ENCODE measurements around the gene RBM48.
"Not testable (repeated sequence)": the region's sequence is repeated elsewhere in the genome, so short reads cannot be mapped to it uniquely, and the experiment has no call there.

RBM48 gene

DNA sequence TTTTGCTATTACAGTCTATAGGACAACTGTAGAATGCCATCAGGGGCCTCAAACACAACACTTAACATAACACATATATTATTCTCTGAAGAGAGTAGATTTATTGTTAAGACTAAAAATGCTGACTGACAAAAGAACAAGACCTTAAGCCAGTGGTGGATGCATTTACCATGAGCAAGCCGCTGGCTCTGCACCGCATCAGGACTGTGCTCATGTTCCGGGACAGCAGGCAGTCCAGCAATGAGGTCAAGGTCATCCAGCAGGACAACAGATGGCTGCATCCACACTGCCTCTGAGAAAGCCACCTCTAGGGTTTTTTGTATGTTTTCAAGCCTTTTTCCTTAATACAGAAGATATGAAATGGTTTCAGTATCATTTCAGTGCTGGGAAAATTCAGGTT, 24.0 kb upstream of the RBM48 start:
- Histone ChIP-seq H3K9me3 (ENCODE audit: control insufficient read depth, low read length) (no peaks in the 10 kb centered on the region), H3K4me3 (ENCODE audit: extremely low read depth, insufficient read depth, low read length, poor library complexity, severe bottlenecking) (no peak overlapping the region), H3K4me1 (ENCODE audit: control insufficient read depth, insufficient read depth, low read length, poor library complexity, severe bottlenecking) (no peaks in the 10 kb centered on the region), H3K27ac (ENCODE audit: low read depth, low read length, severe bottlenecking) (no peak overlapping the region), H3K36me3 (ENCODE audit: control insufficient read depth, insufficient read depth, low read length) (peaks cover 25% of the 10 kb centered on the region)
- WGBS, 2 experiments (ENCODE audit: insufficient coverage in 2 of 2), result 83 to 94% methylated on average over 1 to 3 of the region's 3 CpGs

DNA sequence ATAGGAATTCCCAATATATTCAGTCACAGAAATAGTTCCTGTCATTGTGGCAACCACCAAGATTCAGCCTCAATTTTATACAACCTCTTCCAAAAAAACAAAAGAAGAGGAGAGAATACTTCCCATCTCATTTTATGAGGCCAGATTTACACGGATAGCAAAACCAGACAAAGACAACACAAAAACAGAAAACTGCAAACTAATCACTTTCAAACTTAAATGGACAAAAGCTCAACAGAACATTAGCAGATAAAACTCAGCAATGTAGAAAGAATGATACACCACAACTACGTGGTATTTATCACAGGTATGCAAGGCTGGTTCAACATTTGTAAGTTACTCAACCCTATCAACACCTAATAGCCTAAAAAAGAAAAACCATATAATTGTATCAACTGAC, 22.2 kb upstream of the RBM48 start:
- H3K36me3 ChIP-seq (ENCODE audit: control insufficient read depth, insufficient read depth, low read length), result peaks cover 14% of the 10 kb centered on the region
- no peaks in the 10 kb centered on the region for H3K9me3 ChIP-seq (ENCODE audit: control insufficient read depth, low read length)
- 83 to 100% methylated on average over 1 of the region's 2 CpGs for WGBS, 2 experiments (ENCODE audit: insufficient coverage in 2 of 2)
- no peaks in the 10 kb centered on the region for H3K4me1 ChIP-seq (ENCODE audit: control insufficient read depth, insufficient read depth, low read length, poor library complexity, severe bottlenecking)
- no peak overlapping the region for H3K27ac ChIP-seq (ENCODE audit: low read depth, low read length, severe bottlenecking)
- no peak overlapping the region for H3K4me3 ChIP-seq (ENCODE audit: extremely low read depth, insufficient read depth, low read length, poor library complexity, severe bottlenecking)

DNA sequence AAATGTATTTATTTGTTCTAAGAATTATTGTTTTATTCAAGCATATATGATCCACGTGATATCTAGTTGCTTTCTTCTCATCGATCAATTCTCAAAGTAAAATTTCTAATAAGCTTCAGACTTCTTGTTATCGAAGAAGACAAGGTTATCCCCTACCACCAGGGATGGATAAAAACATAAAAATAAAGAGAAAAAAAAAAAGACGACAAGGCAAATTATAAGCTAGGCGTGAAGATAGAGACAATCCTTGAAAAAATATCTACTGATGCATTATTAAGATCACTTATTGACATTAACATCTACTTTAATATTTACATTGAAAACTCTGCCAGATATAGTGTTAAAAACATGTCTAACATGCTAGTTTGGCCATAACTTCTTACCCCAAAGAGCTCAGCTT, 19.6 kb upstream of the RBM48 start:
- no peaks in the 10 kb centered on the region for H3K4me1 ChIP-seq (ENCODE audit: control insufficient read depth, insufficient read depth, low read length, poor library complexity, severe bottlenecking)
- H3K27ac ChIP-seq (ENCODE audit: low read depth, low read length, severe bottlenecking), result no peak overlapping the region
- H3K4me3 ChIP-seq (ENCODE audit: extremely low read depth, insufficient read depth, low read length, poor library complexity, severe bottlenecking), result no peak overlapping the region
- WGBS, 2 experiments (ENCODE audit: insufficient coverage in 2 of 2), result no CpG with 5 or more reads among the region's 5 CpGs
- peaks cover 17% of the 10 kb centered on the region for H3K36me3 ChIP-seq (ENCODE audit: control insufficient read depth, insufficient read depth, low read length)
- H3K9me3 ChIP-seq (ENCODE audit: control insufficient read depth, low read length), result no peaks in the 10 kb centered on the region

DNA sequence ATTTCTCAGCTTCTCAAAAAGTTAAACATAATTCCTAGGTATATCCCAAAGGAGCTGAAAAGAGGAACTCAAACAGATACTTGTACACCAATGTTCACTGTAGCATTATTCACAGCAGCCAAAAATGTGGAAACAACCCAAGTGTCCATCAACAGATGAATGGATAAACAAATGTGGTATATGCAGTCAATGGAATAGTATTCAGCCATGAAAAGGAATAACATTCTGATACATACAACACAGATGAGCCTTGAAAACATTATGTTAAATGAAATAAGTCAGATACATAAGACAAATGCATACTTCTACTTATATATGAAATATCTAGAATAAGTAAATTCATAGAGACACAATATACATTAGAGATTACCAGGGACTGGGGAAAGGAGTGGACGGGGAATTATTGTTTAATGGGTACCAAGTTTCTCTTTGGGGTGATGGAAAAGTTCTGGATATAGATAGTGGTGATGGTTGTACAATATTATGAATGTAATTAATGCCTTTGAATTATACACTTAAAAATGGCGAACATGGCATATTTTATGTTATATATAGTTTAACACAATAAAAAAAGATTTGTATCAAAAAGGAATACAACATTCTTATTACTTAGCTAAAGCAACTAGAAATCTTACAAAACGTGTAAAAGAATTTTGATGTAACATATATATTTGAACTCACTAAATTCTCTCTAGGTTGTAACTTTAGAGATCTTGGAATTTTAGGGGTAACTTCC, 15.3 kb upstream of the RBM48 start:
- no CpG with 5 or more reads among the region's 3 CpGs for WGBS, 2 experiments (ENCODE audit: insufficient coverage in 2 of 2)

DNA sequence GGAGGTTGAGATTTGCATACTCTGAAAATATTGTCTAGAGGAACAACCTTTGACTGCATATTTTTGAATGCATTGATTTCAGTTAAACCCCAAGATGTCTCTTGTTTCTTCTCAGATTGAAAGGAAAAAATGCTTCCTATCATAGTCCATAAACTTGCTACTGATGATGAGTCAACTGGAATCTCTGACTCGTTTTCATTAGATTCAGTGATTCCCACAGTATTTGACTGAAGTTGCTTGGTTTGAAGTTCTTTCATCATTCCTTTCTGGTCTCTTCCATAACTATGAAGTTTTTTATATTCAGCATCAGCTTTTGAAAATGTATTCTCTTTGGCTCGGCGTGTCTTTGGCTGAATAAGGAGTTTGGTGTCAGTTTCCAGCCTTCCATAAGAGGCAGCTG, 11.0 kb upstream of the RBM48 start:
- no peak overlapping the region for H3K27ac ChIP-seq (ENCODE audit: low read depth, low read length, severe bottlenecking)
- no peak overlapping the region for H3K4me3 ChIP-seq (ENCODE audit: extremely low read depth, insufficient read depth, low read length, poor library complexity, severe bottlenecking)
- no peaks in the 10 kb centered on the region for H3K4me1 ChIP-seq (ENCODE audit: control insufficient read depth, insufficient read depth, low read length, poor library complexity, severe bottlenecking)
- no peaks in the 10 kb centered on the region for H3K9me3 ChIP-seq (ENCODE audit: control insufficient read depth, low read length)
- WGBS, 2 experiments (ENCODE audit: insufficient coverage in 2 of 2), result 88 to 100% methylated on average over 1 of the region's 3 CpGs
- H3K36me3 ChIP-seq (ENCODE audit: control insufficient read depth, insufficient read depth, low read length), result peaks cover 14% of the 10 kb centered on the region

More for the DNA sequence above, 15.3 kb upstream of the RBM48 start:
- H3K9me3 ChIP-seq (ENCODE audit: control insufficient read depth, low read length), result no peaks in the 10 kb centered on the region
- peaks cover 14% of the 10 kb centered on the region for H3K36me3 ChIP-seq (ENCODE audit: control insufficient read depth, insufficient read depth, low read length)
- H3K27ac ChIP-seq (ENCODE audit: low read depth, low read length, severe bottlenecking), result no peak overlapping the region
- H3K4me1 ChIP-seq (ENCODE audit: control insufficient read depth, insufficient read depth, low read length, poor library complexity, severe bottlenecking), result no peaks in the 10 kb centered on the region
- no peak overlapping the region for H3K4me3 ChIP-seq (ENCODE audit: extremely low read depth, insufficient read depth, low read length, poor library complexity, severe bottlenecking)

DNA sequence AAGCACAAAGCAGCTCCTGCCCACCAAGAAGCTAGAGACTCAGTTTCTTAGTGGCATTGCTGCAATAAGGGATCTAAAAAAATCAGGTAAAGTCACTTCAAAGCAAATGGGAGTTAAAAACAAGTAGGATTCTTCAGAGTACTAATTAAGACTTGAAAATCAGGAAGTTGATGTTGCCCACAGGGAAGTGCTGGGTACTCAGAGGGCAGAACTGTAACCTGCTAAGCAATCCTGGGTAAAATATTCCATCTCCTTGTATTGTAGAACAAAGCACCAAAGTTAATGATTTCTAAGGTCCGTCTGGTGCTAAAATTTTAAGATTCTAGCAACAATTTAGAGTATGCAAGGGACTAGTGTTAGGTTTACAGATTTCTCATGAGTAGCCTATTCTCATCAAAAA, 8.6 kb upstream of the RBM48 start:
- H3K27ac ChIP-seq (ENCODE audit: low read depth, low read length, severe bottlenecking), result no peak overlapping the region
- no peaks in the 10 kb centered on the region for H3K9me3 ChIP-seq (ENCODE audit: control insufficient read depth, low read length)
- H3K36me3 ChIP-seq (ENCODE audit: control insufficient read depth, insufficient read depth, low read length), result peaks cover 6% of the 10 kb centered on the region
- no CpG with 5 or more reads among the region's 1 CpG for WGBS, 2 experiments (ENCODE audit: insufficient coverage in 2 of 2)
- no peaks in the 10 kb centered on the region for H3K4me1 ChIP-seq (ENCODE audit: control insufficient read depth, insufficient read depth, low read length, poor library complexity, severe bottlenecking)
- H3K4me3 ChIP-seq (ENCODE audit: extremely low read depth, insufficient read depth, low read length, poor library complexity, severe bottlenecking), result no peak overlapping the region

DNA sequence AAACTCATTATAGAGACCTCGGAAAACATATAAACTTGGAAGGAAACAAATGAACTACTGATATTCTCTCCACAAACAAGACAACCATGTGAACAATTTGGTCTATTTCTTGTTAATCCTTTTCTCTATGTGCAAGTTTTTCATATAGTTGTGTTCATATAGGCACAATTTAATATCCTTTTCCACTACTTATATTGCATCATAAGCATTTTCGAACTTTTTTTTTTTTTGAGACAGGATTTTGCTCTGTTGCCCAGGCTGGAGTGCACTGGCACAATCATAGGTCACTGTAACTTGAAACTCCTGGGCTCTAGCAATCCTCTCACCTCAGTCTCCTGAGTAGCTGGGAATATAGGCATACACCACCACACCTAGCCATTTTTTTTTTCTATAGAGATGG, 5.5 kb upstream of the RBM48 start:
- no peak overlapping the region for H3K4me3 ChIP-seq (ENCODE audit: extremely low read depth, insufficient read depth, low read length, poor library complexity, severe bottlenecking)
- no peak overlapping the region for H3K27ac ChIP-seq (ENCODE audit: low read depth, low read length, severe bottlenecking)
- H3K9me3 ChIP-seq (ENCODE audit: control insufficient read depth, low read length), result no peaks in the 10 kb centered on the region
- no peaks in the 10 kb centered on the region for H3K36me3 ChIP-seq (ENCODE audit: control insufficient read depth, insufficient read depth, low read length)
- no peaks in the 10 kb centered on the region for H3K4me1 ChIP-seq (ENCODE audit: control insufficient read depth, insufficient read depth, low read length, poor library complexity, severe bottlenecking)
- WGBS, 2 experiments (ENCODE audit: insufficient coverage in 2 of 2), result 91% methylated on average over 1 of the region's 2 CpGs; no CpG with 5 or more reads in 1 of the 2 experiments

DNA sequence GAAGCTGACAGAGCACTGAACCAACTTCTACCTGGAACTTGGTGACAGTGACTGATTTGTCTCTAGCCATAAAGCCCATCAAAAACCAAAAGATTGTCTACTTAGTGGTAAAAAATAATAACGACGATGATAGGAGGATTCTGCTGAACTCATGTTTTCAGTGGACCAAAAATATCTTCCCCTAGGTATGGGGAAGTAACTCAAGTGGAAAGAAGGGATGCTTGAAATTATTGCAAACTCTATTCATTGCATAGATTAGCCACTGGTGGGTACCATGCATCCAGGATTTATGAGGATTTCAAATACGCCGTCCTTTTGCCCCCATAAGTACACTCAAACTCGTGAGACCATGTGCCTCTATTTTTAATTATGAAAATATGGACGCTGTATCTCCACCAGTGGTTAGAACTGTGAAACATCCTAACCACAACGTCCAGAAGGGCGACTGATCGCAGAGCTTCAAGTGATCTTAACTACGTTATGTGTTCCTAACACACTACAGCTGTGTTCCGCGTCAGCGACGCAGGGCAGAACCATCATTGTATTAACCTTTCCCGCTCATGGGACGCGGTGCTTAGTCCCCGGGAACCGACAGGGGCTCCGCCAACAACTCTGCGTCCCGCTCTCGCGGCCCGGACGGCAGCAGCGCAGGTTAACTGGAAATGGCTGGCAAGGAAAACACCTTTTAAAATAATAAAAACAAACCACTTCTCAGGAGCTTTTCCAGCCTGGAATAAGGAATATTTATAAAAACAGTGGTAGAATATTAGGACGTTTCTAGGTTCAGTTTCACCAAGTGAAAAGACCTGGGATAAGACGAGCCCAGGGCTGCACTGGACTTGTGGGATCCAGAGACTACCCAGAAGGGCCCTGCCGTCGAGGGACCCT, 1.1 kb upstream of the RBM48 start:
- H3K4me3 ChIP-seq (ENCODE audit: extremely low read depth, insufficient read depth, low read length, poor library complexity, severe bottlenecking), result peak overlapping the region; percentile 84
- peaks cover 22% of the 10 kb centered on the region for H3K36me3 ChIP-seq (ENCODE audit: control insufficient read depth, insufficient read depth, low read length)
- no peaks in the 10 kb centered on the region for H3K9me3 ChIP-seq (ENCODE audit: control insufficient read depth, low read length)
- no peak overlapping the region for H3K27ac ChIP-seq (ENCODE audit: low read depth, low read length, severe bottlenecking)
- WGBS, 2 experiments (ENCODE audit: insufficient coverage in 2 of 2), result 1 to 2% methylated on average over 13 to 16 of the region's 31 CpGs
- H3K4me1 ChIP-seq (ENCODE audit: control insufficient read depth, insufficient read depth, low read length, poor library complexity, severe bottlenecking), result peaks cover 4% of the 10 kb centered on the region

DNA sequence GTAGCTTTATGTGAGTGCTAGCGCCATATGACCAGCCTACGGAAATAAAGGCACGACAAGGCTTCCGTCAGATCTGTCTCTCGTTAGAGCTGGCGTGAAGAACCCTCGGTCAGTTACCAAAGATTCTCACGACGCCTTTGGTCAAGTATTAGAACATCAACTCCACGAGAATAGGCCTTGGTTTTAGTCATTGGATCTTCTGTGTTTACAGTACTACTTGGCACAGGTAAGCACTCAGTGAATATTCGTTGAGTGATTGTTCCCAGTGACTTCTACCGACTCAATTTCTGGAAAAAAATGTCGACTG, 316 bp downstream of the RBM48 start:
- peak overlapping the region; percentile 80 for H3K27ac ChIP-seq (ENCODE audit: low read depth, low read length, severe bottlenecking)
- H3K36me3 ChIP-seq (ENCODE audit: control insufficient read depth, insufficient read depth, low read length), result peaks cover 36% of the 10 kb centered on the region
- 0 to 1% methylated on average over 13 of the region's 13 CpGs for WGBS, 2 experiments (ENCODE audit: insufficient coverage in 2 of 2)
- H3K4me3 ChIP-seq (ENCODE audit: extremely low read depth, insufficient read depth, low read length, poor library complexity, severe bottlenecking), result peak overlapping the region; percentile 84
- H3K9me3 ChIP-seq (ENCODE audit: control insufficient read depth, low read length), result no peaks in the 10 kb centered on the region
- peaks cover 4% of the 10 kb centered on the region for H3K4me1 ChIP-seq (ENCODE audit: control insufficient read depth, insufficient read depth, low read length, poor library complexity, severe bottlenecking)

DNA sequence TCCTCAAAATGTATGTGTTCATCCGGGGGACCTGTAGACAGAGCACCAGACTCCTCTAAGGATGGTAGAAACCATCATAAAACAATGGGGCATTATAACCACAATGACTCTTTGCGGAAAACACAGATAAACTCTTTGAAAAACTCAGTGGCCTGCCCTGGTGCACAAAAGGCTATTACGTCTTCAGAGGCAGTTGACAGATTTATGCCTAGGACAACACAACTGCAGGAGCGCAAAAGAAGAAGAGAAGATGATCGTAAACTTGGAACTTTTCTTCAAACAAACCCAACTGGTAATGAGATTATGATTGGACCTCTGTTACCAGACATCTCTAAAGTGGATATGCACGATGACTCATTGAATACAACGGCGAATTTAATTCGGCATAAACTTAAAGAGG, 6.0 kb downstream of the RBM48 start:
- WGBS, 2 experiments (ENCODE audit: insufficient coverage in 2 of 2), result 94 to 100% methylated on average over 5 to 9 of the region's 9 CpGs
- Histone ChIP-seq H3K4me1 (ENCODE audit: control insufficient read depth, insufficient read depth, low read length, poor library complexity, severe bottlenecking) (peaks cover under 1% of the 10 kb centered on the region), H3K9me3 (ENCODE audit: control insufficient read depth, low read length) (no peaks in the 10 kb centered on the region), H3K36me3 (ENCODE audit: control insufficient read depth, insufficient read depth, low read length) (peaks cover 81% of the 10 kb centered on the region), H3K4me3 (ENCODE audit: extremely low read depth, insufficient read depth, low read length, poor library complexity, severe bottlenecking) (no peak overlapping the region), H3K27ac (ENCODE audit: low read depth, low read length, severe bottlenecking) (no peak overlapping the region)

DNA sequence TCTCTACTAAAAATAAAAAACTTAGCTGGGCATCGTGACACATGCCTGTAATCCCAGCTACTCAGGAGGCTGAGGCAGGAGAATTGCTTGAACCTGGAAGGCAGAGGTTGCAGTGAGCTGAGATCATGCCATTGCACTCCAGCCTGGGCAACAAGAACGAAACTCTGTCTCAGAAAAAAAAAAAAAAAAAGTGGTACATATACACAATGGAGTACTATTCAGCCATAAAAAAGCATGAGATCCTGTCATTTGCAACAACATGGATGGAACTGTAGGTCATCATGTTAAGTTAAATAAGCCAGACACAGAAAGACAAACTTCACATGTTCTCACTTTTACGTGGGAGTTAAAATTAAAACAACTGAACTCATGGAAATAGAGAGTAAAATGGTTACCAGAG, 14.9 kb downstream of the RBM48 start:
- not testable (repeated sequence) for H3K9me3 ChIP-seq (ENCODE audit: control insufficient read depth, low read length); H3K36me3 ChIP-seq (ENCODE audit: control insufficient read depth, insufficient read depth, low read length); H3K4me3 ChIP-seq (ENCODE audit: extremely low read depth, insufficient read depth, low read length, poor library complexity, severe bottlenecking); H3K4me1 ChIP-seq (ENCODE audit: control insufficient read depth, insufficient read depth, low read length, poor library complexity, severe bottlenecking); H3K27ac ChIP-seq (ENCODE audit: low read depth, low read length, severe bottlenecking)
- 71 to 100% methylated on average over 1 of the region's 3 CpGs for WGBS, 2 experiments (ENCODE audit: insufficient coverage in 2 of 2)
